HG03432 (cell line): ENCODE measurements around the gene ASPM.

Source experiments
- ATAC-seq: cut with Tn5 transposase; IDR thresholded peaks from one replicate; pipeline ENCODE4 v1.9.1; 2021; ENCODE audit warnings: mild to moderate bottlenecking, moderate library complexity; ENCODE audit not compliant: unreplicated experiment

The ASPM gene

GRCh38 chr1:197146101-197147095 is at the start of gene ASPM:
TSS of gene ASPM (minus strand) at chr1:197146669. CDS start at chr1:197146437, 232 bp downstream.
- peak; percentile 99 for ATAC-seq

GRCh38 chr1:197195100-197195499 is 48.6 kb upstream of the ASPM start:
- no peak for ATAC-seq

- no peak for ATAC-seq
Measured at GRCh38 chr1:197184190-197184589, 37.7 kb upstream of the ASPM start.

GRCh38 chr1:197183195-197183748 is 36.8 kb upstream of the ASPM start:
- no peak for ATAC-seq

- no peak for ATAC-seq
Measured at GRCh38 chr1:197182716-197183115, 36.2 kb upstream of the ASPM start.

GRCh38 chr1:197181982-197182381 is 35.5 kb upstream of the ASPM start:
- ATAC-seq, result peak; percentile 67

- peak; percentile 60 for ATAC-seq
Measured at GRCh38 chr1:197180252-197180878, 33.9 kb upstream of the ASPM start.

GRCh38 chr1:197178998-197179397 is 32.5 kb upstream of the ASPM start:
- peak; percentile 65 for ATAC-seq

- ATAC-seq, result no peak
Measured at GRCh38 chr1:197174818-197175217, 28.3 kb upstream of the ASPM start.

- ATAC-seq, result no peak
Measured at GRCh38 chr1:197173571-197174507, 27.4 kb upstream of the ASPM start.

GRCh38 chr1:197171531-197171930 is 25.1 kb upstream of the ASPM start:
- ATAC-seq, result no peak

GRCh38 chr1:197170538-197170937 is 24.1 kb upstream of the ASPM start:
- no peak for ATAC-seq

GRCh38 chr1:197159461-197159860 is 13.0 kb upstream of the ASPM start:
- no peak for ATAC-seq

- no peak for ATAC-seq
Measured at GRCh38 chr1:197156692-197157091, 10.2 kb upstream of the ASPM start.

GRCh38 chr1:197152662-197153061 is 6.2 kb upstream of the ASPM start:
- ATAC-seq, result no peak

GRCh38 chr1:197151185-197151584 is 4.7 kb upstream of the ASPM start:
- ATAC-seq, result no peak

GRCh38 chr1:197150336-197151005 is 4.0 kb upstream of the ASPM start:
- ATAC-seq, result no peak

- no peak for ATAC-seq
Measured at GRCh38 chr1:197149340-197149739, 2.9 kb upstream of the ASPM start.

- ATAC-seq, result no peak
Measured at GRCh38 chr1:197145446-197146024, 934 bp downstream of the ASPM start.
